Peyer's patch (tissue), 4 donors: Measurements from ENCODE around the gene CEACAM19.

Source experiments
- POLR2A ChIP-seq, 2 donors: fragments of 450-650 bp; IDR thresholded peaks; one replicate each; pipeline ENCODE4 v1.5.1; 2017; ENCODE audit warnings: antibody characterized with exemption in 2 of 2, mild to moderate bottlenecking in 2 of 2, moderate library complexity in 2 of 2
- TF ChIP-seq, protein P1 (sequence below), 6 experiments: fragments of 450-650 bp in 4 of 6; fragments of 200-600 bp in 2 of 6; sonication (generic) in 1 of 6; IDR thresholded peaks; one replicate each; pipeline ENCODE4 v1.5.1; 2017 to 2019; ENCODE audit warnings: antibody characterized with exemption in 6 of 6, mild to moderate bottlenecking in 3 of 6, moderate library complexity in 1 of 6

DNA sequence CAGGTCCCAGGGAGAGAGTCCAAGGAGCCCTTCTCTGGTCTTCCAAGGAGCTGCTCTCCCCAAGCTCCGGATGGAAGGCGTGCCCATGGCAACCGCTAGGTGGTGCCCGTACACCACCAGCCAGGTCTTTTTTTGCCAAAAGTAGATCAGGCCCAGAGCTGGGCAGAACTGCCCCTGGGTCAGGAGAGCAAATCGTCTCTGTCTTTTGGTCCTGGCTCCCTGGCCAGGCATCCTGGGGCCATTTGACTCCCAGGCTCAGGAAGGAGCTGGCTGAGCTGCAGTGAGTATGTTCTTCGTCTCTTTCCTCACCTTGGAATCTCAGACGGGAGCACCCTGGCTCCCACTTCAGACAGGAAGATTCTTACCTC is 52.7 kb downstream of the CEACAM19 start:
- TF ChIP-seq, protein P1, sequence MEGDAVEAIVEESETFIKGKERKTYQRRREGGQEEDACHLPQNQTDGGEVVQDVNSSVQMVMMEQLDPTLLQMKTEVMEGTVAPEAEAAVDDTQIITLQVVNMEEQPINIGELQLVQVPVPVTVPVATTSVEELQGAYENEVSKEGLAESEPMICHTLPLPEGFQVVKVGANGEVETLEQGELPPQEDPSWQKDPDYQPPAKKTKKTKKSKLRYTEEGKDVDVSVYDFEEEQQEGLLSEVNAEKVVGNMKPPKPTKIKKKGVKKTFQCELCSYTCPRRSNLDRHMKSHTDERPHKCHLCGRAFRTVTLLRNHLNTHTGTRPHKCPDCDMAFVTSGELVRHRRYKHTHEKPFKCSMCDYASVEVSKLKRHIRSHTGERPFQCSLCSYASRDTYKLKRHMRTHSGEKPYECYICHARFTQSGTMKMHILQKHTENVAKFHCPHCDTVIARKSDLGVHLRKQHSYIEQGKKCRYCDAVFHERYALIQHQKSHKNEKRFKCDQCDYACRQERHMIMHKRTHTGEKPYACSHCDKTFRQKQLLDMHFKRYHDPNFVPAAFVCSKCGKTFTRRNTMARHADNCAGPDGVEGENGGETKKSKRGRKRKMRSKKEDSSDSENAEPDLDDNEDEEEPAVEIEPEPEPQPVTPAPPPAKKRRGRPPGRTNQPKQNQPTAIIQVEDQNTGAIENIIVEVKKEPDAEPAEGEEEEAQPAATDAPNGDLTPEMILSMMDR (IDR thresholded peaks at IDR 0.05), result peak; percentile 96 to 99 (median 98)
- peak in 1 of 2 donors; percentile 37 for TF ChIP-seq POLR2A (IDR thresholded peaks at IDR 0.05)
